Stimulated activated CD4-positive, alpha-beta T cell treated with anti-CD3 and anti-CD28 coated beads, Interleukin-2, amount 100 ng/mL, for 48 hours (primary cell): Measurements from ENCODE around the gene SLC28A1.
"Not testable (repeated sequence)": the region's sequence is repeated elsewhere in the genome, so short reads cannot be mapped to it uniquely, and the experiment has no call there.

Source experiments
- DNase-seq, 2 donors: peaks; one replicate each; pipeline ENCODE4 v3.0.0-alpha.2; 2020

The SLC28A1 gene

GRCh38 chr15:84863565-84864443, 20.7 kb upstream of the SLC28A1 start:
- no peak for DNase-seq

- DNase-seq = no peak
Observed at GRCh38 chr15:84864444-84864795, 20.0 kb upstream of the SLC28A1 start.

- no peak for DNase-seq
Observed at GRCh38 chr15:84865074-84865569, 19.3 kb upstream of the SLC28A1 start.

GRCh38 chr15:84868037-84868880, 16.2 kb upstream of the SLC28A1 start:
- no peak for DNase-seq

- DNase-seq = no peak
Observed at GRCh38 chr15:84869510-84869909, 15.0 kb upstream of the SLC28A1 start.

GRCh38 chr15:84871428-84871985, 13.0 kb upstream of the SLC28A1 start:
- DNase-seq = no peak

- no peak for DNase-seq
Observed at GRCh38 chr15:84872009-84872910, 12.2 kb upstream of the SLC28A1 start.

- no peak for DNase-seq
Observed at GRCh38 chr15:84873997-84874396, 10.5 kb upstream of the SLC28A1 start.

GRCh38 chr15:84874981-84875699, 9.3 kb upstream of the SLC28A1 start:
- no peak for DNase-seq

- DNase-seq = no peak
Observed at GRCh38 chr15:84876269-84876668, 8.2 kb upstream of the SLC28A1 start.

- not testable (repeated sequence) for DNase-seq
Observed at GRCh38 chr15:84877701-84878100, 6.8 kb upstream of the SLC28A1 start.

GRCh38 chr15:84878504-84878903, 6.0 kb upstream of the SLC28A1 start:
- peak; percentile 59 to 61 for DNase-seq

GRCh38 chr15:84879088-84879780, 5.2 kb upstream of the SLC28A1 start:
- no peak for DNase-seq

- DNase-seq = no peak
Observed at GRCh38 chr15:84880007-84880406, 4.5 kb upstream of the SLC28A1 start.

- DNase-seq = no peak
Observed at GRCh38 chr15:84880822-84881519, 3.5 kb upstream of the SLC28A1 start.

- DNase-seq = no peak
Observed at GRCh38 chr15:84881520-84881830, 3.0 kb upstream of the SLC28A1 start.

GRCh38 chr15:84883466-84883865, 996 bp upstream of the SLC28A1 start:
- no peak for DNase-seq

GRCh38 chr15:84885801-84886200, 1.3 kb downstream of the SLC28A1 start:
- no peak for DNase-seq

- no peak for DNase-seq
Observed at GRCh38 chr15:84886211-84886983, 1.9 kb downstream of the SLC28A1 start.

- no peak for DNase-seq
Observed at GRCh38 chr15:84886984-84887299, 2.5 kb downstream of the SLC28A1 start.
